ES-I3 (cell line): ENCODE results near the gene ANKRD36C.
"Not testable (repeated sequence)": the region's sequence is repeated elsewhere in the genome, so short reads cannot be mapped to it uniquely, and the experiment has no call there.

Source experiments
- H3K36me3 ChIP-seq: 2 replicates; pipeline ENCODE4 v1.6.1; 2013; ENCODE audit warnings: mild to moderate bottlenecking, low read length, control low read depth, moderate library complexity; ENCODE audit not compliant: insufficient read depth
- H3K4me1 ChIP-seq: 2 replicates; pipeline ENCODE4 v1.6.1; 2013; ENCODE audit warnings: mild to moderate bottlenecking, control low read depth, low read length; ENCODE audit not compliant: insufficient read depth
- H3K9ac ChIP-seq: 2 replicates; pipeline ENCODE4 v1.6.1; 2013; ENCODE audit warnings: low read depth, mild to moderate bottlenecking, low read length, moderate library complexity
- H3K9me3 ChIP-seq: 2 replicates; pipeline ENCODE4 v1.6.1; 2013; ENCODE audit warnings: mild to moderate bottlenecking, low read length, moderate library complexity; ENCODE audit not compliant: control insufficient read depth, insufficient read depth

The ANKRD36C gene

DNA sequence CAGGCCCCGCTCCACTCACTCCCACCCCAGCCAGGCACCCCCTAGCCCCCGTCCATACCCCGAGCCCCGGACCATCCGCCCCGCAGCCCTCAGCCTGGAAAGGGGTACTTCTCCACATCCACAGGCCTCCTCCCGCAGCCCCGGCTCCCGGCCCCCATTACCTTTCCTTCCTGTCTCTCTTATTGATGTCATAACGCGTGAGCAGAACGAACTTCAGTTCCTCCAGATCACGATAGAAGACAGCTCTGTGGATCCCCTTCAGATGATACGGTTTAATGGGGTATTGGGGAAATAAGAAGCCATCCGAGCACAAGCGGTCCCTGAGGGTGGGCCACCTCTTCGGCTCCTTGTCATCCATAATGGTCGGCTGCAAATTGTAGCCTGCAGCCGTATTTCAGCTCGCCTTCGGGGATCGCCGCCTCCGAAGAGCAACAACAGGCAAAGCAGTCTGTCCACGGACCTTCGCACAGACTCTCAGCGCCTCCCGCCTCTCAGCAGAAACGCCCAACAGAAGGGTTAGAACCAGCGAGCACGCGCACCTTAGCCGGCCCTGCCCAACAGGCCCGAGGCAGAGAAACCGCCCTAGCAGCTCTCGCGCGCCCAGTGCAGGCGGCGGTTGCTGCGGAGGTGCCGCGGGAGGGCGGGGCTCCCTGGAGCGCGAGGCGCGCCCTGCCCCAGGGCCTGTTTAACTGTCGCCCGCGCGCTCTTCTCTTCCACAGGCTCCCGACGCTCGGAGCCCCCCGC lies at the start of gene ANKRD36C:
Gene ANKRD36C, minus strand, starts transcription at position 474 of the 744 bp plus-strand sequence. Its CDS starts 116 bp downstream, at position 358.
- not testable (repeated sequence) for H3K4me1 ChIP-seq, H3K36me3 ChIP-seq, H3K9me3 ChIP-seq
- H3K9ac ChIP-seq, result peak within 1 kb of the TSS; percentile 66; the same call in 1 of the 2 replicates

GRCh38 chr2:96035554-96035953 lies 43.9 kb upstream of the ANKRD36C start:
- H3K9ac ChIP-seq, H3K4me1 ChIP-seq, H3K9me3 ChIP-seq, H3K36me3 ChIP-seq: not testable (repeated sequence)

- H3K36me3 ChIP-seq, H3K9me3 ChIP-seq, H3K9ac ChIP-seq, H3K4me1 ChIP-seq: not testable (repeated sequence)
Measured at GRCh38 chr2:96034792-96035191, 43.2 kb upstream of the ANKRD36C start, which contains the start of gene GPAT2. GPAT2 (minus strand) TSS chr2:96034916; CDS start chr2:96032359, 2,557 bp downstream.

DNA sequence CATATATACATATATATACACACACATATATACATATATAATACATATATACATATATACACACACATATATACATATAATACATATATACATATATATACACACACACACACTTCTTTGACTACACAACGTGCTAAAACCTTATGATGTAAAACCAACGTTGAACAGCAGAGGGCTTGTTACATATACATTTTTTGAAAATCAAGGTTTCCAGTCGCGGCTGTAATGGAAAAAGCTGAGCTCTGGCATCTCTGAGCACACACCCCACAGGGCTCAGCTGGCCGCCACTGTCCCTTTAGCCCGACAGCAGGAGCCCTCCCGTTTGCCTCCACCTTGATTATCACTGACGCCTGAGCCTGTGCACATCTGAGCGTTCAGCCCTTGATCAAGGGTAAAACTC lies 42.4 kb upstream of the ANKRD36C start:
- H3K9me3 ChIP-seq, H3K36me3 ChIP-seq, H3K9ac ChIP-seq, H3K4me1 ChIP-seq: not testable (repeated sequence)

DNA sequence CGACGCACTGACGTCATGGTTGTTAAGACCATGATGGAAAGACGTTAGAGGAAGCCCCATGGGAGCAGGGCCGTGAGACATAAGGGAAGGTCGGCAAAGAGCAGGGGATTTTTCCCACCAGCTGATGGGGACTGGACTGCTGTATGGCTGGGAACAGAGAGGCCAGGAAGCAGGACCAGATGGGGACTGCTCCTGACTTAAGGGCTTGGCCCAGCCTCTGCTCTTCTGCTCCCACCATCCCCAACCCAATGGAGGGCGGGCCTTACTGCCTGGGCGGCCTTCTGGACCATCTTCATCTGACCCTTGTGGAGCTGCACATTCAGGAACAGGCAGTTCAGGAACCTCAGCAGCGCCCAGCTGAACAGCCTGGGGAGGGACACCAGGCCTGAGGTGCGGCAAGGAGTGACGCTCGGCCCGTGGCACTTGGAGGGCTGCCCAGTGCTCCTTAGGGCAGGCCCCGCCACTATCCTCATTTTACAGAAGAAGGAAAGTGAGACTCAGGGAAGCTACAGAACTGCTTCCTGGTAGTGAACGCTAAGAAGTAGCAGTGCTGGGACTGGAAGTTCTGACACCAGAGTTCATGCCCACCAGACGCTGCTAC lies 36.2 kb upstream of the ANKRD36C start:
- H3K9ac ChIP-seq, H3K36me3 ChIP-seq, H3K4me1 ChIP-seq, H3K9me3 ChIP-seq: not testable (repeated sequence)

- not testable (repeated sequence) for H3K9me3 ChIP-seq, H3K4me1 ChIP-seq, H3K9ac ChIP-seq, H3K36me3 ChIP-seq
Measured at GRCh38 chr2:96025755-96026154, 34.1 kb upstream of the ANKRD36C start.

- H3K4me1 ChIP-seq, result no peaks in the 10 kb centered on the region
- H3K9ac ChIP-seq, result no peak overlapping the region
- no peaks in the 10 kb centered on the region for H3K9me3 ChIP-seq
- H3K36me3 ChIP-seq, result no peaks in the 10 kb centered on the region
Measured at GRCh38 chr2:96025194-96025492, 33.5 kb upstream of the ANKRD36C start.

- H3K9ac ChIP-seq, result no peak overlapping the region
- no peaks in the 10 kb centered on the region for H3K4me1 ChIP-seq
- no peaks in the 10 kb centered on the region for H3K36me3 ChIP-seq
- no peaks in the 10 kb centered on the region for H3K9me3 ChIP-seq
Measured at GRCh38 chr2:96024336-96025193, 32.9 kb upstream of the ANKRD36C start.

DNA sequence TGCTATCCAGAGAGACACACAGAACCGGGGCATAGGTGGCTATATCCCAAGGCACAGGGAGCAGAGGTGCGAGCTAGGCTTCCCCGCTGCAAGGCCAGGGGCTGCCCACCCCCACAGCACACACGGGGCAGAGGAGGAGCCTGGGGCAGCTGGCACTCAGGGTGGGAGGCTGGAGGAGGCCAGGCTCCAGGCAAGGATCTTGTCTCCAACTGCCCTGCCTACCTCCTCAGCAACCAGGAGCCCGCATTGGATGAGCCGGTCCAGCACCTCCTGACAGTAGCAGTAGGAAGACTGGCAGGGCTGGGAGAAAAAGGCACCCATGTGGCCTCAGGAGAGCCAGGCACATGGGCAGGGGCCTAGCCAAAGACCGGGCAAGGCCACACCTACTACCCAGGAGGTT lies 32.1 kb upstream of the ANKRD36C start:
- H3K4me1 ChIP-seq, H3K9me3 ChIP-seq, H3K9ac ChIP-seq, H3K36me3 ChIP-seq: not testable (repeated sequence)

DNA sequence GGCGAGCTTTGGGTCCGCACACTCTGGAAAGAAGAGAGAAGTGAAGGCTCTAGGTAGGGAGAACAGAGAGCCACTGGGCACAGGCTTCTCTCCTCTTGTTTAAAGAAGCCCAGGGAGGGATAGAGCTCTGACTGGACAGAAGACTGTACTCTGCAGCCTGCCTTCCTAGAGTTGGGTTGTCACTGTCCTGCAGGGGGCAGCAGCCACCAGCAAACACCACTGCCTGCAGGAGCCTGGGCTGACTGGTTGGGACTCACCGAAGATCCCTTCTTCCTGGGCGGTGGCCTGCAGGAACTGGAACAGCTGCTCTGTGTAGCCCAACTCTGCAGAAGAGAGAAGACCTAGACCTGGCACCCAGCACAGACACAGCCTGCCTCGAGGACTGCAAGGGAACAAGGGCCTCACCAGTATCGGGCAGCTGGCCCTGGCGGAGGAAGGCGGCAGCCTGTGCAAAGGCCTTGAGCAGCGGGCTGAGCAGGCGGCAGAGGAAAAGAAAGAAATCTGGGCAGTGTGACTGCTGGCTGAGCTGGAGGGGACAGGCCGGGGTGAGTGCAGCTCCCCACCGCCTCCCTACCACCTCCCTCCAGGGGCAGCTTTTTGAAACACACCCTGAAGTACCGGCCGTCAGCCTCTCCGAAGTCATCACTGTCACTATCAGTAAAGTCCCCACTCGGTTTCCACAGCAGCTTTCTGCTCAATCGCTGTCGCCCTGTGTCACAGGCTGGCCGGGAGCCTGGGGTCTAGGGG lies 31.2 kb upstream of the ANKRD36C start:
- H3K4me1 ChIP-seq, H3K9me3 ChIP-seq, H3K36me3 ChIP-seq, H3K9ac ChIP-seq: not testable (repeated sequence)

- H3K36me3 ChIP-seq, H3K4me1 ChIP-seq, H3K9ac ChIP-seq, H3K9me3 ChIP-seq: not testable (repeated sequence)
Measured at GRCh38 chr2:96022126-96022525, 30.5 kb upstream of the ANKRD36C start.

DNA sequence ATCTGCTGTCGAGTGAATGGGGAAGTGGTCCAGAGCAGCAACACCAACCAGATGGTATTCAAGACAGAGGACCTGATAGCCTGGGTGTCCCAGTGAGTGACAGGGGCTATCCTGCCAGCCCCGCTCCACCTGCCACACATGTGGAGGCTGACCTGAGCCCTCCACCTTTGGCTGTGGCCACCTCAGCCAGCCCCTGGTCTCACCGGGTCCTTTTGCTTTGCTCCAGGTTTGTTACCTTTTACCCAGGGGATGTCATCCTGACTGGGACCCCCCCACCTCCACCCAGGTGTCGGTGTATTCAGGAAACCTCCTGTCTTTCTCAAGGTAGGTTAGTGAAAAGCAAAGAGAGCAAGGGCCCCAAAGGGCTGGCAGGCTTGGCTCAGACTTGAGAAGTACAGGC lies 29.5 kb upstream of the ANKRD36C start:
- H3K9me3 ChIP-seq, H3K9ac ChIP-seq: not testable (repeated sequence)

GRCh38 chr2:96019909-96020590 lies 28.4 kb upstream of the ANKRD36C start:
- not testable (repeated sequence) for H3K4me1 ChIP-seq, H3K36me3 ChIP-seq, H3K9ac ChIP-seq, H3K9me3 ChIP-seq

More for the DNA sequence above, 29.5 kb upstream of the ANKRD36C start:
- not testable (repeated sequence) for H3K36me3 ChIP-seq, H3K4me1 ChIP-seq

- not testable (repeated sequence) for H3K36me3 ChIP-seq, H3K9ac ChIP-seq, H3K9me3 ChIP-seq, H3K4me1 ChIP-seq
Measured at GRCh38 chr2:96016321-96016720, 24.7 kb upstream of the ANKRD36C start.
